ENCODE measurements around the gene LDLR. TPM values are rescaled to one million over a fixed set of nuclear protein-coding genes. Genes with fewer than 3 reads are reported as not detected.

LDLR gene
- total and polyA plus RNA-seq, 2 donors (not counting 1 experiment from before 2014, with no cell fraction given) = 1.8 to 4.8 TPM

- Histone ChIP-seq H3K27me3 (replicated peaks in 1 of 4; ENCODE audit: control extremely low read depth in 1 of 4, control insufficient read depth in 3 of 4, insufficient read depth in 4 of 4, low read length in 3 of 4) (peaks cover 0 to under 1% (median 0%) of the 10 kb centered on the region in 4 experiments), H3K9me3 (ENCODE audit: control extremely low read depth in 1 of 3, control insufficient read depth in 2 of 3, insufficient read depth in 1 of 3, low read length in 2 of 3) (peaks cover 0 to 3% (median 0%) of the 10 kb centered on the region in 3 donors), H3K27ac (ENCODE audit: low read length in 2 of 2) (no peak overlapping the region), H4K20me1 (ENCODE audit: control insufficient read depth, insufficient read depth, low read length, poor library complexity, severe bottlenecking) (no peaks in the 10 kb centered on the region), H3K36me3 (replicated peaks in 1 of 2; ENCODE audit: control extremely low read depth in 1 of 2, control insufficient read depth in 1 of 2, extremely low read depth in 1 of 2, insufficient read depth in 2 of 2, low read length in 1 of 2) (no peaks in the 10 kb centered on the region), H3K4me2 (replicated peaks; ENCODE audit: low read depth, low read length, poor library complexity, severe bottlenecking) (no peak overlapping the region), H3K4me3 (ENCODE audit: control extremely low read depth in 1 of 5, extremely low read depth in 1 of 5, insufficient read depth in 1 of 5, low read depth in 2 of 5, low read length in 4 of 5) (no peak overlapping the region), H3K79me2 (ENCODE audit: control insufficient read depth, insufficient read depth, low read length) (no peaks in the 10 kb centered on the region), H3K4me1 (ENCODE audit: control insufficient read depth in 2 of 2, insufficient read depth in 2 of 2, low read length in 2 of 2) (no peaks in the 10 kb centered on the region), H2AFZ (ENCODE audit: insufficient read depth, low read depth, low read length, poor library complexity, severe bottlenecking) (no peak overlapping the region), H3K9ac (ENCODE audit: low read length) (no peak overlapping the region)
- no peak overlapping the region for H3K4me3 Mint-ChIP-seq
- H3K9me3 Mint-ChIP-seq (ENCODE audit: insufficient read depth) = no peaks in the 10 kb centered on the region
- TF ChIP-seq CTCF (IDR thresholded peaks at IDR 0.05) (no peak), EZH2 (IDR thresholded peaks at IDR 0.05; ENCODE audit: borderline replicate concordance, insufficient read depth, low read depth, low read length, poor library complexity, severe bottlenecking) (no peak)
- no peak overlapping the region for H3K27ac Mint-ChIP-seq
- no peak for ATAC-seq (ENCODE audit: low read depth)
- ChIA-PET POLR2A (interaction anchor here (0.6 kb wide), 1 partner anchor 19 kb away, joined by 4 read pairs; no protein-coding TSS in a partner anchor), CTCF (interaction anchor here (0.8 kb wide), 1 partner anchor 13 kb away, joined by 3 read pairs; no protein-coding TSS in a partner anchor)
- 94% methylated on average over 4 of the region's 6 CpGs for WGBS (ENCODE audit: insufficient coverage)
- peaks cover 3% of the 10 kb centered on the region for H3K27me3 Mint-ChIP-seq
- intact Hi-C loops (cut with micrococcal nuclease) = no loop called here
- H3K4me1 Mint-ChIP-seq = no peaks in the 10 kb centered on the region
- DNase-seq = no peak
Observed at GRCh38 chr19:11172576-11172975, 83.3 kb downstream of the LDLR start.

- Mint-ChIP-seq H3K4me1 (peaks cover 3% of the 10 kb centered on the region), H3K9me3 (ENCODE audit: insufficient read depth) (no peaks in the 10 kb centered on the region), H3K27ac (no peak overlapping the region), H3K27me3 (peaks cover 8% of the 10 kb centered on the region), H3K4me3 (no peak overlapping the region)
- Histone ChIP-seq H4K20me1 (ENCODE audit: control insufficient read depth, insufficient read depth, low read length, poor library complexity, severe bottlenecking) (no peaks in the 10 kb centered on the region), H3K4me1 (ENCODE audit: control insufficient read depth in 2 of 2, insufficient read depth in 2 of 2, low read length in 2 of 2) (no peaks in the 10 kb centered on the region), H2AFZ (ENCODE audit: insufficient read depth, low read depth, low read length, poor library complexity, severe bottlenecking) (no peak overlapping the region), H3K9me3 (ENCODE audit: control extremely low read depth in 1 of 3, control insufficient read depth in 2 of 3, insufficient read depth in 1 of 3, low read length in 2 of 3) (peaks cover 0 to 3% (median 0%) of the 10 kb centered on the region in 3 donors), H3K9ac (ENCODE audit: low read length) (no peak overlapping the region), H3K36me3 (replicated peaks in 1 of 2; ENCODE audit: control extremely low read depth in 1 of 2, control insufficient read depth in 1 of 2, extremely low read depth in 1 of 2, insufficient read depth in 2 of 2, low read length in 1 of 2) (no peaks in the 10 kb centered on the region), H3K79me2 (ENCODE audit: control insufficient read depth, insufficient read depth, low read length) (no peaks in the 10 kb centered on the region), H3K4me3 (ENCODE audit: control extremely low read depth in 1 of 5, extremely low read depth in 1 of 5, insufficient read depth in 1 of 5, low read depth in 2 of 5, low read length in 4 of 5) (no peak overlapping the region), H3K27me3 (replicated peaks in 1 of 4; ENCODE audit: control extremely low read depth in 1 of 4, control insufficient read depth in 3 of 4, insufficient read depth in 4 of 4, low read length in 3 of 4) (peaks cover 0 to 6% (median 2%) of the 10 kb centered on the region in 4 experiments), H3K27ac (ENCODE audit: low read length in 2 of 2) (no peak overlapping the region), H3K4me2 (replicated peaks; ENCODE audit: low read depth, low read length, poor library complexity, severe bottlenecking) (no peak overlapping the region)
- intact Hi-C loops (cut with micrococcal nuclease) = no loop called here
- WGBS (ENCODE audit: insufficient coverage) = 71% methylated on average over 4 of the region's 8 CpGs
- DNase-seq = no peak
- CTCF ChIA-PET = no interaction called here
- POLR2A ChIA-PET = no interaction called here
- no peak for ATAC-seq (ENCODE audit: low read depth)
- TF ChIP-seq CTCF (IDR thresholded peaks at IDR 0.05) (no peak), EZH2 (IDR thresholded peaks at IDR 0.05; ENCODE audit: borderline replicate concordance, insufficient read depth, low read depth, low read length, poor library complexity, severe bottlenecking) (no peak)
Observed at GRCh38 chr19:11173516-11174155, 84.4 kb downstream of the LDLR start.
